GM10266 (cell line): ENCODE data around the gene MORN4.
A peak's percentile ranks its signal among the peaks of the same experiment; 100 is the strongest.

Experiments
- DNase-seq: peaks from one replicate; pipeline ENCODE4 v3.0.0; 2012; ENCODE audit errors: extremely low spot score
- TF ChIP-seq, protein P1 (sequence below): IDR thresholded peaks from 2 replicates; pipeline ENCODE4 v1.5.1; 2012; ENCODE audit warnings: mild to moderate bottlenecking, low read depth; ENCODE audit not compliant: control insufficient read depth, insufficient read depth; ENCODE audit errors: missing control alignments

MORN4 gene

DNA sequence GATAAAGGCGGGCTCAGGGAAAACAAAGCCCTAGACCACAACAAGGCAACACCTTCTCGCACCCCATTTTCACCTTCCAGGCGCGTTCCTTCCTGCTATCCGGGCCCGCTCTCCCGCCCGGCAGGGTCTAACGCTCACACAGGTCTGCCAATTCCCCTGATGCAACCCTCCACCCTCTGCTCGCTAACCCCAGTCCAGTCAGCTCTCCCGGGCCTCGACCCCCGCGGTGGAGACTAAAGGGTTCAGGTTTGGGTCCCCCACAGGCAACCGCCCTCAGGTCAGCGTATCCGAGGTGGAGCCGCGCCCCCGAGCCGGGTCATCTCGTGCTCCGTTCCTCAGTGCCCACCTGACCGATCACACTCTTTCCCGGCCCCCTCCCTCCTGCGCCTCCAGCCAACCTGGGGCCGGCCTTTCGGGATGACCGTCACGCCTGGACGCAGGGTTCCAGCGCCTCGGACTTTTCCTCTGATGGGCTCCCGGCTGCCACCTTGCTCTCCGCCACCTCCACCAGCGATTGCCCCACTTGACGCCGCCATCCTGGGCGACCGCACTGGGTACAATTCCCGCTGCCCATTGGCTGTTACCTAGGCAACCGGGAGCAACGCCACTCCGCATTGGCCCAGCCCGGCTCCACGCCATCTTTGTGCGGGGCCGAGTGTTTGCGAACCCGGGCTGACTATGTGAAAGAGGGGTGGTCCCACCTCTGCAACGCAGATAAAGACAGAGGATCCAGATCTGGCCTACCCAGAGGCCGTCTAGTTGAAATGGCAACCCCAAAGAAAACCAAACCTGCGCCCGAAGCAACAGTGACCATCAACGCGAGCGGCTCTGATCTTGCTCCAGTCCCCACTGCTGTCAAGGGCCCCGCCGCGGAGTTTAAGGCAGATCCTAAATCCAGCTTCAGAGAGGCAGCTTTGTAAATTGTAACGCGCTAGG lies at the start of gene MORN4:
Gene MORN4, minus strand, starts transcription at position 552 of the 936 bp plus-strand sequence. CDS start 13,847 bp downstream, outside the sequence.
- TF ChIP-seq, protein P1, sequence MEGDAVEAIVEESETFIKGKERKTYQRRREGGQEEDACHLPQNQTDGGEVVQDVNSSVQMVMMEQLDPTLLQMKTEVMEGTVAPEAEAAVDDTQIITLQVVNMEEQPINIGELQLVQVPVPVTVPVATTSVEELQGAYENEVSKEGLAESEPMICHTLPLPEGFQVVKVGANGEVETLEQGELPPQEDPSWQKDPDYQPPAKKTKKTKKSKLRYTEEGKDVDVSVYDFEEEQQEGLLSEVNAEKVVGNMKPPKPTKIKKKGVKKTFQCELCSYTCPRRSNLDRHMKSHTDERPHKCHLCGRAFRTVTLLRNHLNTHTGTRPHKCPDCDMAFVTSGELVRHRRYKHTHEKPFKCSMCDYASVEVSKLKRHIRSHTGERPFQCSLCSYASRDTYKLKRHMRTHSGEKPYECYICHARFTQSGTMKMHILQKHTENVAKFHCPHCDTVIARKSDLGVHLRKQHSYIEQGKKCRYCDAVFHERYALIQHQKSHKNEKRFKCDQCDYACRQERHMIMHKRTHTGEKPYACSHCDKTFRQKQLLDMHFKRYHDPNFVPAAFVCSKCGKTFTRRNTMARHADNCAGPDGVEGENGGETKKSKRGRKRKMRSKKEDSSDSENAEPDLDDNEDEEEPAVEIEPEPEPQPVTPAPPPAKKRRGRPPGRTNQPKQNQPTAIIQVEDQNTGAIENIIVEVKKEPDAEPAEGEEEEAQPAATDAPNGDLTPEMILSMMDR: no peak

DNA sequence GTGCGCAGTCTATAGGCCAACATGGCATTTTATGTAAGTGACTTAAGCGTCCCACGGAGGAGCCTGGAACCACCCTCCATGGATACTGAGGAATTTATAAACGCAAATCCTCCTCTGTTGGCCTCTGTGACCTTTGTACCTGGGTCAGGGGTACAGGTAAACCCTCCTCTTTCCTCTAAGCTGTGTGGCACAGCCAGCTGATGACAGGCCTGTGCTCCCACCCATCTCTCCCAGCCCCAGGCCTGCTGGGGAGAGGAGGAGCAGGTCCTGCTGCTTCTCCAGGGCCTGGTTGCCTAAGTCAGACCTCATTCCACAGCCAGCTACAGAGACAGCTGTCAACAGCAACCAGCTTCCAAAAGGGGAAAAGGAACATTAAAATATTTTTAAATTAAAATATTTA lies 48.7 kb upstream of the MORN4 start:
- TF ChIP-seq, protein P1: no peak
- no peak for DNase-seq

More for the DNA sequence above, at the start of gene MORN4:
- peak; percentile 90 for DNase-seq

DNA sequence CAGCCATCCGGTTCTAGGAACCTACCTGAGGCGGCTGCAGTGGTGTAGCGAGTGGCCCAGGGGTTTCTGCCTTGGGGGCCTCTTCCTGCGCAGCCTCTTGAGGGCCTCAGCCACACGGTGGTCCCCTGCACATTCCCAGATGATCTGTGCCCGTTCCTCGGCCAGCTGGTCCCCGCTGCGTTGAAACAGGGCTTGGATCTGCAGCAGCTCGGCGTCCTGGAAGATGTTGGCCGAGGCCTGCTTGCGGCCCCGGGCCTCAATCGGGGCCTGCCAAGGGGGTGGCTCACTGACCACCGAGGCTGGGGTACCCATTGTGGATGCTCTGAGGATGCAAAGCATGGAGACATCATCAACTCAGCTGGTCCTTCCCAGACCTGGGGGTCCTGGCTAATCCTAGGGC lies 46.3 kb upstream of the MORN4 start:
- no peak for DNase-seq
- TF ChIP-seq, protein P1: no peak

DNA sequence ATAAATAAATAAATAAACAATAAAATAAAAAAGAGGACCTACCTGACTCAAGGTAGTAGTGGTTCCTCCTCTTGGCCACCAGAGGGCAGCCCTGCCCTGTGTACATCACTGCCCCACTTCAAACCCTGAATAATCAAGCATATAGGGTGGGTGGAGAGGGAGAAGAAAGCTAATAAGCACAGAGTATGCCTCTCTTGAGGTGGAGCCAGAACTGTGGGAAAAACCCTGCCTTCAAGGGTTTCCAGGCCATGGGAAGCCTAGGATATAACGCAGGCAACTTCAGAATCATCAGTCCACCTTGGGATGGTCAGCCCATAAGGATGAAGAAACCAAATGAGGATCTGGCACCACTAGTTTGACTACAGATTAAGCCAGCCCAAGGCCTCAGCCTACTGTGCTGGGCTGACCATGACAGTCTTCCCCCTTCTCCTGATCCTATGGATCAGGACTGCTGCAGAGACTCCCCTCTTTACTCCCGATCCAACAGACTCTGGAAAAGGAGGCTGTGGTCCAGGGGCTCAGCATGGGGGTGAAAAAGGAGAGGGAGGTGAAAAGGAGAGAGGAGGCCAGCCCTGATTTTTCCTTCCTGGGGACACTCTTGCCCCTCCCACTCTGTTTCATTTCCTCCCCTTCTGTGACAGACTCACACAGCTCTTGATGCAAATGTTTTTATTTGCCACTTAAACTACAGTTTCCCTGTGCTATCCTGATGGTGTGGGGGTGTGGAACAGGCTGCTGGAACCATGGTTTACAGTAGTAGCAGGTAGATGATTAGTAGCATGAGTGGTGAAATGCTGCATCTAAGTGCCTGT lies 43.7 kb upstream of the MORN4 start:
- DNase-seq: peak; percentile 74
- TF ChIP-seq, protein P1: peak; percentile 74

DNA sequence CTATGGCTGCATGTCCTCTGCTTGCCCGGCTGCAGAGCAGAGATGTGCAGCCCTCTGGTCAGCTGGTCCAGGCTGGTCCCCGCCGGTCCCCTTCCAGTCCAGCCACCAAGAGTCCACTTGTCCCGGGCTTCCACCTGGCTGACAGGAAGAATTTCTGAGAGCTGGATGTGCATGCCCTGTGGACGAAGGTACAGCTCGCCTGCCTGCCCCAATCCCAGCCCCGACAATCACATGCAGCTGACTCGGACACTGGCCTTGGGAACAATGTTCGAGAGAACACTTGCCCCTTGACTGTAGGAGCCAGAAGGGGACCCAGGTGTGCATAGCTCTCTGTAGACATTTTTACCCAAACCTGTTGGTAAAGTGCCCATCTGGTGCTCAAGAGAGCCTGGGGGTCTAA lies 41.9 kb upstream of the MORN4 start:
- DNase-seq: no peak
- TF ChIP-seq, protein P1: no peak

DNA sequence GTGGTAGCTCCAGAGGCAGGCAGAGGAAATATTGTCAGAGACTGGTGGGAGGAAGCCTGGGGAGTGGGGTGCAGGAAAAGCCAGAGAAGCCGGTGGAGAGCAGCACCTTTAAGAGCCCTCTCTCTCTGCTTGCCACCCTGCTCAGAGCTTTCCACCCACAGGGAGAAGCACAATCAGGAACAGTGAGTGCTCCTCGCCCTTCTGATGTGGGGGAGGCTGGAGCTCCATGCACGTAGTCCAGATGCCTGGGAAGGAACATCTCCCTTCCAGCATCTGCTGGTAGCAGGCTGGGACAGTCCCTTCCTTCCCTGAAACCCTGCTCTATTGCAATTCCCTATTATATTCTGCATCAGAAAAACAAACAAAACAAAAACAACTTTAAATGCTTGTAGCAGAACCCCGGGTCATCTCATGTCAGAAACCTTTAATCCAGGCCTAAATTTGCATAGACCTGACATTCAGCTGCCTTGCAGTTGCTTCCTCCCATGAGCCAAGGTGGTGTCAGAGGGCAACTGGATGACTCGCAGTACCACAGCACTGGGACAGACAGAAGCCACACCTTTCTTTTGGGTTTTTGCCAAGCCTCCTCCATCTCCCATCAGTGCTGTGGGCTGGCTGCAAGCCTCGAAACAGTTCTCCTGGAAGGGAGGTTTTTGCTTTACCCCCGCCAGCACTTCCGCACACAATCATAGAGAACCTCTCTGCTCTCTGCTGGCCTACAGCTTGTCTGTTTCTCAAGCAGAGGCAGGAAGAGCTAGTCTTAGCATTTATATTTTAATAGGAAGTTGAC lies 40.6 kb upstream of the MORN4 start:
- TF ChIP-seq, protein P1: no peak
- no peak for DNase-seq
